HG02981 (cell line): Measurements from ENCODE around the gene ADAMTSL5.
A peak's percentile ranks its signal among the peaks of the same experiment; 100 is the strongest.
"Not testable (repeated sequence)": the region's sequence is repeated elsewhere in the genome, so short reads cannot be mapped to it uniquely, and the experiment has no call there.

ENCODE experiments used
- ATAC-seq: cut with Tn5 transposase; IDR thresholded peaks from one replicate; pipeline ENCODE4 v1.9.1; 2021; ENCODE audit warnings: mild to moderate bottlenecking, moderate library complexity; ENCODE audit not compliant: unreplicated experiment

ADAMTSL5 gene

GRCh38 chr19:1481893-1482360 is 30.9 kb downstream of the ADAMTSL5 start:
- ATAC-seq = no peak

DNA sequence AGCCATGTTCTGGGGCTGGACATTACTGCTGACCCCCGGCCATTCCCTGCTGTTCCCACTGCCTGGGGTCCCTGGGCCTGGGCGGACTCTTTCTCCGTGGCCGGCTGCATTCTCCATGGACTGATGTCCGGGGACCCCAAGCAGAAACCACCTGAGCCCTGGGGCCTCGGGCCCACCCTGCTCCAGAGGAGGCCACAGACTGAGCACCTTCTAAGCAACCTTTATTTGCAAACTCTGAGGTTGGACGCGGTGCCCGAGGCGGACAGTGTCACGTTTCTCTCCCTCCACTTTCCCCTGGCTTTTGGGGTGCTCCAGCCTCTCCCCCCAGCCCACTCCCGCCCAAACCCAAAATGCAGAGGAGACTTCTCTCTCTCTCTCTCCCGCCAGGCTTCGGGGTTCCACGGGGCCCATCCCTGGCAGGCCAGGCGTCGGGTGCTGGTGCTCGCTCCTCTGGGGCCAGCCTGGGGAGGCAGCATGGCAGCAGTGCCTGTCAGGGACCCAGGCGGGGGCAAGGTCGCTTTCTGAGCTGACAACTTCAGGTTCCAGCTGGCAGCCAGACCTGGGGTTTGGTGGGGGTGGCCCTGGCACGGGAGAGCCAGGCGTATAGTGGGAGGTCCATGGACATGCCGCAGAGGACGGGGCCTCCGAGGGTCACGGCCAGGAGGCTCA is 31.5 kb downstream of the ADAMTSL5 start:
- no peak for ATAC-seq

DNA sequence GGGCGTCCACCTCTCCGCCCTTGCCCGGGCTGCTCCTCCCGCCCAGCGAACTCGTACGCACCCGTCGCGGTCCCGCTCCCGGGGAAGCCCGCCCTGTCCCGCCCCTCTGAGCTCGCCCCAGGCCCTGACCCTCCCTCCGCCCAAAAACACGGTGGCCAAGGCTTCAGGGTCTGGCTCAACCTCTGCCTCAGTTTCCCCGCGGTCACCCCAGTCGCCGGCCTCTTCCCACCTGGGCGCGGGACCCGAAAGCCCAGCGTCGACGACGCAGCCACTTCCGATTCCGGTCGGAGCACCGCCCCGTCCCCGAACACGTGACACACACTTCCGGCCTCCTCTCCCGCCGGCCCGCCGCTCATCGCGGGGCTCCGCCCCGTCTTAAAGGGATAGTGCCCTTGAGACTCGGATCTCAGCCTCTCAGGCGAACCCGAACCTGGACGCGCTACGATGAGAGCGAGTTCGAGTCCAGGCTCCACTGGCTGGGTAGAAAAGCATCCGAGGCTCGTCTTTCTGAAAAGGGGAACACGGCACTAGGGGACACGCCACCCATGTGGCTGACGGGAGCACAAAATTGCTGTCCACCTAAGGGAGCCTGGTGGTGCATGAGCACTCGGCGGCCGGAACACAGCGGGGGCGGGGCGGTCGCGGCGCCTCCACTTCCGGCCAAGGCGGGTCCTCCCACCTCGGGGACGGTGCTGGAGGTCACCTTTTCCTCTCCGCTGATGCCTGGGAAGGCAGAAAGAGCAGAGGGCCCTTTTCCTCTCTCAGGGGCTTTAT is 33.7 kb downstream of the ADAMTSL5 start, which contains the start of gene C19orf25:
TSS of gene C19orf25 (minus strand) at position 282 of the 774 bp plus-strand sequence. CDS start 312 bp downstream, outside the sequence.
- ATAC-seq = peak; percentile 87

DNA sequence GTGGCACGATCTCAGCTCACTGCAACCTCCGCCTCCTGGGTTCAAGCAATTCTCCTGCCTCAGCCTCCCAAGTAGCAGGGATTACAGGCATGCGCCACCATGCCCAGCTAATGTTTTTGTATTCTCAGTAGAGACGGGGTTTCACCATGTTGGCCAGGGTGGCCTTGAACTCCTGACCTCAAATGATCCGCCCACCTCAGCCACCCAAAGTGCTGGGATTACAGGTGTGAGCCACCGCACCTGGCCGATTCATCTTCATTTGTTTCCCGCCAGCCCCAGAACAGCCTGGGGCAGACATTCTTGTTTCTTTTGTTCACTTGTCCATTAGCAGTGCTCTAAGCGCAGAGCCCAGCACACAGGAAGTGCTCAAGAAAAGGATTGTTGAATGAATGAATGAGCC is 35.8 kb downstream of the ADAMTSL5 start:
- ATAC-seq = not testable (repeated sequence)

DNA sequence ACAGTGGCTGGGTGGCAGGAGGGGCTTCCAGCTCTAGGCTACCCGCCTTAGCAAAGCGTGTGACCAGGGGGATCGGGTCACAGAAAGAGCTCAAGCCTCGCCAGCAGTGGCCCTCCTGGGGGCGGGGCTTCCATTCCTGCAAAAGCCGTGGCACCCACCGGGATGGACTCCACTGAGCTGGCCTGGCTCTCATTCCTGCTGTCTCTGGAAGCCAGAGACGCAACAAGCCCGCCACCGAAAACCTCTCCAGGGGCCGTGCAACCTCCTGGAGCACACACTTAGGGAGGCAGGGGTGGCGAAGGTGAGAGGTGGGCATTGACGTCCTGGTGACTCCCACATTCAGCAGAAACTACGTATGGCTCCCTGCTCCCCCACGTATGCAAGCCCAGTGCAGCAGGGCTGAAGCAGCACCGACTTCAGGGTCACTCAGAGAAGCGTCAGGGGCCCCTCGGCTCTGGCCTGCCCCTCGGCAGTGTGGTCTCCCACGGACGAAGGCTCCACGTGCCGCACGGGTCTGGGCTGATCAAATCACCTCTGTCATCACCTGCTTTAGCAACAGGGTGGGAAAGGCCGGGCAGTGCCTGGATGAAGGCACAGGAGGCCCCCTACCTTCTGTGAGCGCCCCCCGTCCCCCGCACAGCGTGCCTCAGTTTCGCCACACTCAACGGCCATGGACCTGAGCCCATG is 36.9 kb downstream of the ADAMTSL5 start:
- no peak for ATAC-seq

GRCh38 chr19:1474765-1475351 is 38.0 kb downstream of the ADAMTSL5 start:
- no peak for ATAC-seq

GRCh38 chr19:1474011-1474764 is 38.6 kb downstream of the ADAMTSL5 start:
- no peak for ATAC-seq

DNA sequence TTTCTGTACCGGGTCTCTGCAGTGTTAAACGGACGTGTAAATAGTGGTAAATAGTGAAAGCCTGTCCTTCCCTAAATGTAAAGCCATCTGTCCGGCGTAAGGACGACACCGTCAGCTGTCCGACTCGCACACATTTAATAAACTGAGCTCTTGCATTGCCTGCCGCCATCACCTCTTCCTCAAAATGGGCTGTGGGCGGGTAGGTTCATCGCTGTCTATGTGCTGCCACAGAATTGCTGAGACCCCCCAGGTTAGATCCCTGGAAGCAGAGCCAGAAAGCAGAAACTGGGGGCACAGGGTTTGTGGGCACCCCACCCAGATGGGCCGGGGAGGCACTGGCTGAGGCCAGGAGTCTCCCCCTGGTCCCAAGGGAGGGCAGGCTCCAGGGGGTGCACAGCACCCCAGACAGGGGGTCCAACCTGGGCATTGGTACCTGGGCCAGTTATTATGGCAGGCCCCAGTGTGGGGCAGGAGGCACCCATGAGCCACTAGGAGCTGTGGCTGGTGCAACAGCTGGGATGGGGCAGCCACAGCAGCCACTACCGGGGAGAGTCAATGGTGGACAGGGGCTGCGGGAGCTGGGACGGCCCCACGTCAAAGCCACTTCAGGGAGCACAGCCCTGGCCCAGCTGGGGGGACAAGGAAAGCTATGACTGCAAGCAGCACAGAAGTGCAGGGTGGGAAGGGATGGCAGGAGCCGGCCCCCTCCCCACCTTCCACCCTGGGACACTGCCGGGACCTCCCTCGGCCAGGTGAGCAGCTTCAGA is 39.6 kb downstream of the ADAMTSL5 start:
- no peak for ATAC-seq

DNA sequence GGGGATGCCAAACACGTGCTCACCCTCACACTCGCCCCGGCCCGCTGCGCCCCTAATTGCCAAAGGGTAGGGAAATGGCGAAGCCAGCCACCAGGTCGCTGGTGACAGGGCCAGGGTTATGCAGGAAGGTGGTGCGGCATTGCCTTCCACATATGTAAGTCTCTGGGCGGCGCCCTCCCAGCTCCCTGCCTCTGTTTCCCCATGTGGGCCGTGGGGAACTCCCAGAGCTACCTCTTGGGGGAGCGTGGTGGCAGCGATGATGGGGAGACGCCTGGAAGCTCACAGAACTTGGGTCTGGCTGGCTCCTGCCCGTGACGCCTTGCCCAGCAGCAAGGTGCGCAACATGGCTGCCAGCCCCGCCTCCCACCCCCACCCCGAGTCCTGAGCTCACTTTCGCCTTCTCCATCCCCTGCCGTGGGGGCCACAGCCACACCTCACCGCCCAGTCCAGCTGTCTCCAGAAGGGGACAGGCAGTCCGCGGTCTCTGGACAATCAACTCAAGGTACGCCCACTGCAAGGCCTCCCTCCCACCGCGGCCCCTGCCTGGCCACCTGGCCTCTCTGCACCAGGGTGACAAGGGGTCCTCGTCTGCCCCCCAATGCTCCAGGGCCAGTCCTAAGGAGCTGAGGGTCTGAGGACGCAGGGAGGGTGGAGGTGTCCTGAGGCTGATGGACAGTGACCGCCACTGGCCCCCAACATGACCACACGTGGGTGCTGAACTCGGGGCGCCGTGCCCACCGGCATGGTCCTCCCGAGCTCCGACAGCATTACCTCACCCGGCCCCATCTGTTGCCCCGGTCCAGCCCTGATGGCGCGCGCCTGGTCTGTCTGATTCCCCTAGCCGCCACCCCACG is 40.4 kb downstream of the ADAMTSL5 start:
- no peak for ATAC-seq

DNA sequence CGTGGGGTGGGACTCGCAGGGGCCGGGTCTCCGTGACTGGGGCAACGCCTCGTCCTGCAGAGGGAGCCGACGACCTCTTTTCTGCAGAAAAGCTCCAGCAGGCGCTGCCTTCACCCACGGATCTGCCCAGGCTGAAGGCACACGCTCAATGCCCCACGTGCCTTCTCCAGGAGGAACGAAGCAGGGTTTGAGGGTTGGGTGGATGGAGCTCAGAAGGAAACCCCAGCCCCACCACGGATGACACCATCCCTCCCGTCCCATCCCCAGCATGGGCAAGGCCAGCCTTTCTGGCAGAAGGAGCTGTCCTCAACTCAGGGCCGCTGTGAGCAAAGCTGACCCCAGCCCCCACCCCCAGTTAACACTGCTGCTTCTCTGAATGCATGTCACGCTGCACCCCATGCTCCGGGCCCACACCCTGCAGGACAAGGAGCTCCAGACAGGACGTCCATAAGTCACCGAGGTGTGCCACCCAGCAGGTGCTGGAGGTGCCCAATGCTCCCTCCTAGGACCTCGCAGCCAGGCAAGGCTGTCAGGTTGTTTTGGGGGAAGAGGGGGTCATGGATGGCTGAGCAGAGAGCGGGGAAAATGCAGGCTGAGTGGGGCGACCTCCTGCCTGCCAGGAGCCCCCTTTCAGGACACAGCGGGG is 41.2 kb downstream of the ADAMTSL5 start:
- ATAC-seq = no peak

DNA sequence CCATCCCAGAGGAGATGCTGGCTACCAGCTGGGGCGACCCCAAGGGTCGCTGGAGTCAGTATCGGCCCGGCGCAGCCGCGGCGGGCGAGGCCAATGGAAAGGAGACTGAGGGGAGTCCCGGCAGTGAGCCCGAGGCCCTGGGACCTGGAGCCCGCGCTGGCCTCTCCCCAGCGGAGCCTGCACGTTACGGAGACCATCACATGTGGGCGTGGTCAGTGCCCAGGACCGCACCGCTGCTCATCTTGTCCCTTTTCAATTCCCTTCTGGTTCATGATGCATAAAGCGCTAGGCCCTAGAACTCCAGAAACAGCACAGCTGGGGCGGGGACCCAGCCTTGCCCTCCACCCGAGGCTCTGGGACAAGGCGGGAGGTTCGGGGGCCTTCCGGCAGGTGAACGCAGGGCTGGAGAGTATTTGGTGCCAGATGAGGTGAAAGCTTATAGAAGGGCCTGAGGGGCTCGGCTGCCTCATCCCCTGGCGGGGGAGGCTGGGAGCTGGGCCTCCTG is 41.8 kb downstream of the ADAMTSL5 start:
- ATAC-seq = no peak

DNA sequence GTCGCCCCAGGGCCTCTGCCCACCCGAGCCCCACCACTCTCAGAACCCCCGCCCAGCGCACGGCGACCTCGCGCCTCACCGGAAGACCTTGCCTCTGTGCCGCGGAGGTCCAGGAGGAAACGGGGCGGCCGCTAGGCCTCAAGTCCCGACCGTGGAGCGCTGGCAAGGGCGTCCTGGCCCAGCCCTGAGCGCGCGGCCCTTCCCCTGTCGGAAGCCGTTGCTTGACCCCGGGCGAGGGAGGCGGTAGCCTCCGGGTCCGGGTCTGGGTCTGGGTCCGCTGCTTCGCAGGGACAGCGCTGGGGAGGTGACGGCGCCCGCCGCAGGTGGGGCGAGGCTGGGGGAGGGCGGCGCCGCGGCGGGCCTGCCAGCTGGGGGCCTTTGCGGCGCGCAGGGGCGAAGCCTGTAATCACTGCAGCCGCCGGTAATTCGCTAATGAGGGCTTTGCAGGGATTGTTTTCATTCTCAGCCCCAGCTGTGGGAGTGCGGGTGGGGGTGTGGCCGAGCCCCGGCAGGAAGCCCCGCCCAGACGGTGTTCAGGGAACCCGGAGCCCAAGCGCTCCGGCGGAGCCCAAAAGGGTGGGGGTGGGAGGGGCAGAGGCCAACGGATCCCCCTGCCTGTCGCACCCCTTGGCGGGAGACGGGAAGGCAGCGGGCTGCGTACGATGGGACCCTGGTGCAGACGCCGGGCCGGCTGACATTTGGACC is 42.4 kb downstream of the ADAMTSL5 start:
- ATAC-seq = no peak

DNA sequence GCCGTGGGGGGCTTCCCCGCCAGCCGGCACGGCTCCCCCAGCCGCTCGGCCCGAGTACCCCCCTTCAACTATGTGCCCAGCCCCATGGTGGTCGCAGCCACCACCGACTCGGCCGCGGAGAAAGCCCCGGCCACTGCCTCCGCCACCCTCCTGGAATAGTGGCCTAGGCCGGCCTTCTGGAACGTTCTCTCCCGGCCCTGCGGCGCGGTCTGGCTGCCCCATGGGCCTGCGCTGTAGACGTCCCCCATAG is 42.8 kb downstream of the ADAMTSL5 start:
- no peak for ATAC-seq

- no peak for ATAC-seq
These were observed 43.4 kb downstream of the ADAMTSL5 start for GRCh38 chr19:1469255-1470054.

GRCh38 chr19:1468821-1469254 is 44.0 kb downstream of the ADAMTSL5 start:
- no peak for ATAC-seq

DNA sequence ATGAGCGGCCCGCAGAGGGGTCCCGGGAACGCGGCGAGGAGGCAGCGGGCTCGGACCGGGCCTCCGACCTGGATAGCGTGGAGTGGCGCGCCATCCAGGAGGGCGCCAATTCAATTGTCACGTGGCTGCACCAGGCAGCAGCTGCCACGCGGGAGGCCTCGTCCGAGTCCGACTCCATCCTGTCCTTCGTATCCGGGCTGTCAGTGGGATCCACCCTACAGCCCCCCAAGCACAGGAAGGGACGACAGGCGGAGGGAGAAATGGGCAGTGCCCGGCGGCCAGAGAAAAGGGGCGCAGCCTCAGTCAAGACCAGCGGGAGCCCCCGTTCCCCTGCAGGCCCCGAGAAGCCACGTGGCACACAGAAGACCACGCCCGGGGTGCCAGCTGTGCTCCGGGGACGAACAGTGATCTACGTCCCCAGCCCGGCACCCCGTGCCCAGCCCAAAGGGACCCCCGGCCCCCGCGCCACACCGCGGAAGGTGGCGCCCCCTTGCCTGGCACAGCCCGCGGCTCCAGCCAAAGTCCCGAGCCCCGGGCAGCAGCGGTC is 44.5 kb downstream of the ADAMTSL5 start:
- no peak for ATAC-seq
